ENCODE measurements around the gene FSHR.

- no peak for TF ChIP-seq ZNF8 (CRISPR knock-in tag; IDR thresholded peaks at IDR 0.05)
- no peak for TF ChIP-seq SNAI2 (CRISPR knock-in tag; IDR thresholded peaks at IDR 0.05)
- no peak for TF ChIP-seq PATZ1 (CRISPR knock-in tag; IDR thresholded peaks at IDR 0.05; ENCODE audit: borderline replicate concordance)
- TF ChIP-seq RARB (CRISPR knock-in tag; IDR thresholded peaks at IDR 0.05) = no peak
- TF ChIP-seq OSR1 (CRISPR knock-in tag; IDR thresholded peaks at IDR 0.05) = no peak
- TF ChIP-seq TOX (CRISPR knock-in tag; IDR thresholded peaks at IDR 0.05; ENCODE audit: borderline replicate concordance) = no peak
- TF ChIP-seq TCF4 (CRISPR knock-in tag; IDR thresholded peaks at IDR 0.05; ENCODE audit: borderline replicate concordance) = no peak
- no peak for TF ChIP-seq BACH2 (CRISPR knock-in tag; IDR thresholded peaks at IDR 0.05; ENCODE audit: borderline replicate concordance)
- TF ChIP-seq, protein P1, sequence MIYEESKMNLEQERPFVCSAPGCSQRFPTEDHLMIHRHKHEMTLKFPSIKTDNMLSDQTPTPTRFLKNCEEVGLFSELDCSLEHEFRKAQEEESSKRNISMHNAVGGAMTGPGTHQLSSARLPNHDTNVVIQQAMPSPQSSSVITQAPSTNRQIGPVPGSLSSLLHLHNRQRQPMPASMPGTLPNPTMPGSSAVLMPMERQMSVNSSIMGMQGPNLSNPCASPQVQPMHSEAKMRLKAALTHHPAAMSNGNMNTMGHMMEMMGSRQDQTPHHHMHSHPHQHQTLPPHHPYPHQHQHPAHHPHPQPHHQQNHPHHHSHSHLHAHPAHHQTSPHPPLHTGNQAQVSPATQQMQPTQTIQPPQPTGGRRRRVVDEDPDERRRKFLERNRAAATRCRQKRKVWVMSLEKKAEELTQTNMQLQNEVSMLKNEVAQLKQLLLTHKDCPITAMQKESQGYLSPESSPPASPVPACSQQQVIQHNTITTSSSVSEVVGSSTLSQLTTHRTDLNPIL (CRISPR knock-in tag; IDR thresholded peaks at IDR 0.05; ENCODE audit: low read depth) = no peak
- no peak for TF ChIP-seq ISL1 (CRISPR knock-in tag; IDR thresholded peaks at IDR 0.05)
- no peak for TF ChIP-seq ZNF70 (CRISPR knock-in tag; IDR thresholded peaks at IDR 0.05)
- TF ChIP-seq PPARA (CRISPR knock-in tag; IDR thresholded peaks at IDR 0.05; ENCODE audit: borderline replicate concordance) = no peak
- TF ChIP-seq ZFP3 (CRISPR knock-in tag; IDR thresholded peaks at IDR 0.05) = no peak
Measured at GRCh38 chr2:49189512-49190225, 35.4 kb upstream of the FSHR start.

Data from SK-N-SH treated with all-trans-retinoic acid at 6 μM for 48 hours (cell line).